GM19468 (cell line): Measurements from ENCODE around the gene CD3D.

Experiments
- ATAC-seq: cut with Tn5 transposase; IDR thresholded peaks from one replicate; pipeline ENCODE4 v1.9.1; 2021; ENCODE audit warnings: mild to moderate bottlenecking, moderate library complexity, moderate number of reproducible peaks; ENCODE audit not compliant: unreplicated experiment; ENCODE audit errors: extremely low read depth

Gene CD3D

GRCh38 chr11:118342503-118343161 is at the start of gene CD3D:
Gene CD3D (minus strand): TSS chr11:118342705. CDS start chr11:118342607, 98 bp downstream.
- ATAC-seq: no peak

DNA sequence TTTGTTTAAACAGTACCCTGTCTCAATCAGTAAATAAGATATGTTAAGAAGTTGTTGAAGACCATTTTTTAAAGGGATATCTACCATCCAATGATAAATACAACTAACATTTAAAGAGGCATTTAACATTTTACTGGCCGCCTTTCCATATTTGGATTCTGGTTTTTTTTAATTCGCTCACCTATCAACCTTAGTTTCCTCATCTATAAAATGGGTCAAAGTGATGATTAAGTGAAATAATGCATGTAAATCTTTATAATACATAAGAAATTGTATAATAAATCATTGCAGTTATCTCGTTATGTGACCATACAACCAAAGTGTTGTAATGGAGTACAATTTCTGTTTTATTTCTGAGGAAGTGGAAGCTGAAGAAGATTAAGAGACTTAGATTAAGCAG is 41.2 kb upstream of the CD3D start:
- ATAC-seq: no peak

DNA sequence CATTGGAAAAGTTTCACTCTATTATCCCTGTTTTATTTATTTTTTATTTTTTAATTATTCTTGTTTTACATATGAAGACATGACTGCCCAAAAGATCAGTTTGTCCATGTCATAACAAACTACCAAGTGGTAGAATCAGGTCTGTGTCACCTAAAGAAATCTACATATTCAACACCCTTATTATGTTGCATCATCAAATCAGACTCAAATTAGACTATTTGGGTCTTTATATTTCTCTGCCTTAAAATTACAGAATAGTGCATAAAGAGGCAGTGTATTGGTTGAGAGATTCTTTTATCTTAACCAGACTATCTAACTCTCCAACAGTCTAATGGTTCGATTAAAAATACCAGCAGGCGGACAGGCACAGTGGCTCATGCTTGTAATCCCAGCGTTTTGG is 40.4 kb upstream of the CD3D start:
- no peak for ATAC-seq

- ATAC-seq: no peak
Observed at GRCh38 chr11:118380571-118380970, 38.1 kb upstream of the CD3D start.

- ATAC-seq: no peak
Observed at GRCh38 chr11:118379497-118379896, 37.0 kb upstream of the CD3D start.

GRCh38 chr11:118375978-118376377 is 33.5 kb upstream of the CD3D start:
- ATAC-seq: no peak

- ATAC-seq: no peak
Observed at GRCh38 chr11:118374729-118375128, 32.2 kb upstream of the CD3D start.

GRCh38 chr11:118373871-118374270 is 31.4 kb upstream of the CD3D start:
- ATAC-seq: no peak

GRCh38 chr11:118373263-118373662 is 30.8 kb upstream of the CD3D start:
- no peak for ATAC-seq

DNA sequence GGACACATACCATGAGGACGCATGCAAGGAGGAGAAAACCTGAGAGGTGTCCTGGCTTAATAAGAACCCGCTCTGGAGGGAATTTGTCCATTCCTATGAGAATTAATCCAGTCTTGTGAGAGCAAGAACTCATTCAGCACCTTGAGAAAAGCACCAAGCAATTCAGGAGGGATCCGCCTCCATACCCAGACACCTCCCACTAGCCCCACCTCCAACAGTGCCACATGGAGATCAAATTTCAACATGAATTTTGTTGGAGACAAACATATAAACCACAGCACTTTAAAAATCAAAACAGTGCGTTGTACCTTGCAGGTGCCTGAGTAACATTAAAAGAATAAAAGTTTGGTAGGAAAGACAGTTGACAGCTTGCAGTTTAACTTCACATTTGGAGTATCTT is 28.3 kb upstream of the CD3D start:
- no peak for ATAC-seq

- ATAC-seq: no peak
Observed at GRCh38 chr11:118366287-118366686, 23.8 kb upstream of the CD3D start.

DNA sequence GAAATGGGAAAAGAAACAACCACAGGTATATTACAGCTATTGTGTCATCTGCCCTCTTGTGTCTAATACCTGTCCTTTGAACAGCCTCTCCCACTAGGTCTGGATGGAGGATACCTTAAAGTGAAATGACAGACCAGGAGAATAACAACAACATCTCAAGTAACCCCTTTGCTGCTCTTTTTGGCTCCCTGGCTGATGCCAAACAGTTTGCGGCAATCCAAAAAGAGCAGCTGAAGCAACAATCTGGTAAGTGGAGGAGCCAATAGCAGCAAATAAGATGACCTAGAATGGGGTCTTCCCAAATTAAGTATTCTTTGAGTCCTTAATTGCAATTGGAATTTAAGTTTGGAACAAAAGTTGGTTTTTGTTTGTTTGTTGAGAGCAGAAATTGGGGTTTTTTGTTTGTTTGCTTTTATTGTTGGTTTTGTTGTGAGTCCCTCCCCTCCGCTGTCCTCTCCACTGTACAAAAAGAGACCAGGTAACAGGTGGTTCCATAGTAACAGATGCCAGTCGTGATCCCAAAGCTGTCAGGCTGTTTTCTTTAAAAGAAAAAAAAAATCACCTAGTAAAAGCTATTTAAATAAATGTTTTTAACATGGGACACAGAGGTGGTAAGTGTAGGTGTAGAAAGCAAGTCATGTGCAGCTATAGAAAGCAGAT is 22.6 kb upstream of the CD3D start:
- ATAC-seq: no peak

- ATAC-seq: peak; percentile 70
Observed at GRCh38 chr11:118359295-118359958, 16.9 kb upstream of the CD3D start, which contains the start of gene UBE4A. Gene UBE4A (plus strand): TSS chr11:118359600. CDS start chr11:118365081, 5,481 bp downstream.

DNA sequence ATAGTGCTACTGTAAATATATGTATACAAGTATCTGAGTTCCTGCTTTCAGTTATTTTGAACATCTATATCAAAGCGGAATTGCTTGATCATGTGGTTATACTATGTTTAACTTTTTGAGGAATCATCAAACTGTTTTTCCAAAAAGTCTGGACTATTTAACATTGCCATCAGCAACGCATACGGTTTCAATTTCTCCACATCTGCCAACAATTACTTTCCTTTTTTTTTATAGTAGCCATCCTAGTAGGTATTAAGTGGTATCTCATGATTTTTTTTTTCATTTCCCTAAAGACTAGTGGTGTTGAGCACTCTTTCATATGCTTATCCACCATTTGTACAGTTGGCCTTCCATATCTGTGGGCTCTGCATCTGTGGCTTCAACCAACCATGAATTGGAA is 15.6 kb upstream of the CD3D start:
- no peak for ATAC-seq

- no peak for ATAC-seq
Observed at GRCh38 chr11:118353084-118353710, 10.7 kb upstream of the CD3D start.

GRCh38 chr11:118349475-118349874 is 7.0 kb upstream of the CD3D start:
- no peak for ATAC-seq

- ATAC-seq: no peak
Observed at GRCh38 chr11:118343981-118344515, 1.5 kb upstream of the CD3D start, which contains the start of gene CD3G. Gene CD3G (plus strand): TSS chr11:118344344. CDS start chr11:118344424, 80 bp downstream.

GRCh38 chr11:118343248-118343647 is 743 bp upstream of the CD3D start:
- no peak for ATAC-seq

GRCh38 chr11:118341815-118342489 is 553 bp downstream of the CD3D start:
- ATAC-seq: no peak

GRCh38 chr11:118341261-118341660 is 1.2 kb downstream of the CD3D start:
- no peak for ATAC-seq
